OCI-LY3 (cell line): ENCODE results near the gene CENPB.

Experiments
- EZH2phosphoT487 ChIP-seq: fragments of 200-600 bp; shearing (Covaris generic); IDR thresholded peaks from 2 replicates; pipeline ENCODE4 v1.6.1; 2018; ENCODE audit warnings: antibody characterized with exemption, mixed run types, low read depth
- TF ChIP-seq, protein P1 (sequence below): fragments of 200-600, 300-600 bp; sonication (generic); IDR thresholded peaks from 2 replicates; pipeline ENCODE4 v1.5.1; 2014; ENCODE audit warnings: antibody characterized with exemption, low read length, low read depth

DNA sequence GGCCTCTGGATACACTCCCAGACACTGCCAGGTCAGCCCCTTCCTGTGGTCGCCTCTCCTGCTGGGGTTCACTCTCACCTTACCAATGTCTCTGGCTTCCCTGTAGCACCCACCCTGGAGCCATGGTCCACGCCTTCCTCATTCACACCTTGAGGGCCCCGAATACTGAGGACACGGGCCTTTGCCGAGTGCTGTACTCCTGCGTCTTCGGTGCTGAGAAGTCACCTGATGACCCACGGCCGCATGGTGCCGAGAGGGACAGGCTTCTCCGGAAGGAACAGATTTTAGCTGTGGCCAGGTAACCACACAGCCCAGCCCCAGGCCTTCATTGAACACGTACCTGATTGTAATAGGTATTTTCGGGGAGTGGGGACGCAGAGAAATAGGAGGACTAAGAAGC, 35.5 kb upstream of the CENPB start:
- TF ChIP-seq, protein P1, sequence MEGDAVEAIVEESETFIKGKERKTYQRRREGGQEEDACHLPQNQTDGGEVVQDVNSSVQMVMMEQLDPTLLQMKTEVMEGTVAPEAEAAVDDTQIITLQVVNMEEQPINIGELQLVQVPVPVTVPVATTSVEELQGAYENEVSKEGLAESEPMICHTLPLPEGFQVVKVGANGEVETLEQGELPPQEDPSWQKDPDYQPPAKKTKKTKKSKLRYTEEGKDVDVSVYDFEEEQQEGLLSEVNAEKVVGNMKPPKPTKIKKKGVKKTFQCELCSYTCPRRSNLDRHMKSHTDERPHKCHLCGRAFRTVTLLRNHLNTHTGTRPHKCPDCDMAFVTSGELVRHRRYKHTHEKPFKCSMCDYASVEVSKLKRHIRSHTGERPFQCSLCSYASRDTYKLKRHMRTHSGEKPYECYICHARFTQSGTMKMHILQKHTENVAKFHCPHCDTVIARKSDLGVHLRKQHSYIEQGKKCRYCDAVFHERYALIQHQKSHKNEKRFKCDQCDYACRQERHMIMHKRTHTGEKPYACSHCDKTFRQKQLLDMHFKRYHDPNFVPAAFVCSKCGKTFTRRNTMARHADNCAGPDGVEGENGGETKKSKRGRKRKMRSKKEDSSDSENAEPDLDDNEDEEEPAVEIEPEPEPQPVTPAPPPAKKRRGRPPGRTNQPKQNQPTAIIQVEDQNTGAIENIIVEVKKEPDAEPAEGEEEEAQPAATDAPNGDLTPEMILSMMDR, result no peak
- TF ChIP-seq EZH2phosphoT487, result no peak
